Measurements from ENCODE around the gene TNPO2.

The TNPO2 gene

GRCh38 chr19:12676928-12677327 is 46.8 kb downstream of the TNPO2 start:
- TF ChIP-seq TAF1 (IDR thresholded peaks at IDR 0.05; ENCODE audit: borderline replicate concordance, insufficient read depth, low read length) (no peak), SIN3A (IDR thresholded peaks at IDR 0.05; ENCODE audit: borderline replicate concordance, insufficient read depth, low read length) (no peak), REST (IDR thresholded peaks at IDR 0.05; ENCODE audit: insufficient read depth in 1 of 2, low read depth in 2 of 2, low read length in 2 of 2) (no peak), POLR2AphosphoS5 (IDR thresholded peaks at IDR 0.05; ENCODE audit: low read depth, low read length) (no peak)

- TF ChIP-seq SIN3A (IDR thresholded peaks at IDR 0.05; ENCODE audit: borderline replicate concordance, insufficient read depth, low read length): no peak
- 0 out of 2 replicates have a peak, but pooled peaks have one; percentile 26 for TF ChIP-seq POLR2AphosphoS5 (IDR thresholded peaks at IDR 0.05; ENCODE audit: low read depth, low read length)
These were observed 47.3 kb downstream of the TNPO2 start for GRCh38 chr19:12676384-12676792.

- peak; percentile 47; the same call in 1 of the 2 replicates for TF ChIP-seq POLR2AphosphoS5 (IDR thresholded peaks at IDR 0.05; ENCODE audit: low read depth, low read length)
- no peak for TF ChIP-seq REST (IDR thresholded peaks at IDR 0.05; ENCODE audit: insufficient read depth in 1 of 2, low read depth in 2 of 2, low read length in 2 of 2)
- TF ChIP-seq SIN3A (IDR thresholded peaks at IDR 0.05; ENCODE audit: borderline replicate concordance, insufficient read depth, low read length): no peak
These were observed 47.8 kb downstream of the TNPO2 start for GRCh38 chr19:12675940-12676339.

- TF ChIP-seq SIN3A (IDR thresholded peaks at IDR 0.05; ENCODE audit: borderline replicate concordance, insufficient read depth, low read length) (no peak), REST (IDR thresholded peaks at IDR 0.05; ENCODE audit: insufficient read depth in 1 of 2, low read depth in 2 of 2, low read length in 2 of 2) (no peak), FOXP2 (optimal IDR thresholded peaks at IDR 0.05; ENCODE audit: borderline replicate concordance, extremely low read depth, extremely low read length, insufficient read depth) (no peak), POLR2AphosphoS5 (IDR thresholded peaks at IDR 0.05; ENCODE audit: low read depth, low read length) (no peak), TAF1 (IDR thresholded peaks at IDR 0.05; ENCODE audit: borderline replicate concordance, insufficient read depth, low read length) (no peak)
These were observed 48.3 kb downstream of the TNPO2 start for GRCh38 chr19:12675399-12675798.

- no peak for TF ChIP-seq FOXP2 (optimal IDR thresholded peaks at IDR 0.05; ENCODE audit: borderline replicate concordance, extremely low read depth, extremely low read length, insufficient read depth)
- TF ChIP-seq SIN3A (IDR thresholded peaks at IDR 0.05; ENCODE audit: borderline replicate concordance, insufficient read depth, low read length): no peak
- TF ChIP-seq POLR2AphosphoS5 (IDR thresholded peaks at IDR 0.05; ENCODE audit: low read depth, low read length): no peak
- no peak for TF ChIP-seq TAF1 (IDR thresholded peaks at IDR 0.05; ENCODE audit: borderline replicate concordance, insufficient read depth, low read length)
- no peak for TF ChIP-seq REST (IDR thresholded peaks at IDR 0.05; ENCODE audit: insufficient read depth in 1 of 2, low read depth in 2 of 2, low read length in 2 of 2)
These were observed 51.0 kb downstream of the TNPO2 start for GRCh38 chr19:12672744-12673143.
